Hippocampal formation (tissue), 2 donors: ENCODE data around the gene DPAGT1.
A peak's percentile ranks its signal among the peaks of the same experiment; 100 is the strongest.
"Not testable (repeated sequence)": the region's sequence is repeated elsewhere in the genome, so short reads cannot be mapped to it uniquely, and the experiment has no call there.

Experiments used
- DNase-seq, 2 donors: peaks; one replicate each; lab custom pipeline; 2025; lab: John Stamatoyannopoulos, UW

The DPAGT1 gene

GRCh38 chr11:119115484-119116234, 14.0 kb upstream of the DPAGT1 start:
- DNase-seq: peak; percentile 21 to 41

GRCh38 chr11:119114351-119114750, 12.7 kb upstream of the DPAGT1 start:
- DNase-seq: no peak

GRCh38 chr11:119113716-119114115, 12.1 kb upstream of the DPAGT1 start:
- no peak for DNase-seq

- DNase-seq: no peak
Measured at GRCh38 chr11:119112314-119113020, 10.8 kb upstream of the DPAGT1 start.

GRCh38 chr11:119111361-119111925, 9.8 kb upstream of the DPAGT1 start:
- DNase-seq: no peak

GRCh38 chr11:119110439-119110838, 8.8 kb upstream of the DPAGT1 start:
- DNase-seq: no peak

- DNase-seq: no peak
Measured at GRCh38 chr11:119109843-119110242, 8.2 kb upstream of the DPAGT1 start.

- no peak for DNase-seq
Measured at GRCh38 chr11:119108857-119109221, 7.2 kb upstream of the DPAGT1 start.

GRCh38 chr11:119108146-119108856, 6.6 kb upstream of the DPAGT1 start:
- peak in 1 of 2 donors; percentile 3 for DNase-seq

GRCh38 chr11:119107538-119108145, 6.0 kb upstream of the DPAGT1 start:
- no peak for DNase-seq

- peak; percentile 63 to 83 for DNase-seq
Measured at GRCh38 chr11:119106564-119107537, 5.2 kb upstream of the DPAGT1 start, which contains the start of gene C2CD2L. Gene C2CD2L (plus strand): TSS chr11:119107344. CDS start chr11:119107742, 398 bp downstream.

GRCh38 chr11:119103793-119104192, 2.1 kb upstream of the DPAGT1 start:
- peak in 1 of 2 donors; percentile 2 for DNase-seq

GRCh38 chr11:119103161-119103664, 1.6 kb upstream of the DPAGT1 start:
- DNase-seq: not testable (repeated sequence)

GRCh38 chr11:119100994-119101758, 477 bp downstream of the DPAGT1 start:
- DNase-seq: no peak

GRCh38 chr11:119100246-119100970, 1.2 kb downstream of the DPAGT1 start:
- DNase-seq: peak in 1 of 2 donors; percentile 24

GRCh38 chr11:119099711-119100110, 1.9 kb downstream of the DPAGT1 start:
- DNase-seq: no peak

- peak; percentile 99 for DNase-seq
Measured at GRCh38 chr11:119095066-119095880, 6.4 kb downstream of the DPAGT1 start.

- peak; percentile 74 for DNase-seq
Measured at GRCh38 chr11:119094816-119095065, 6.9 kb downstream of the DPAGT1 start.
